OCI-LY7 (cell line): ENCODE data around the gene TCAP.

Experiments
- CTCF ChIP-seq: fragments of 200-600 bp; sonication (generic); conservative IDR thresholded peaks from 2 replicates; pipeline ENCODE4 v1.5.1; 2014; ENCODE audit warnings: mild to moderate bottlenecking, antibody characterized with exemption, low read length, moderate library complexity, mixed read lengths
- EZH2phosphoT487 ChIP-seq: fragments of 200-600 bp; sonication (generic); IDR thresholded peaks from 2 replicates; pipeline ENCODE4 v1.6.1; 2018; ENCODE audit warnings: low read depth, borderline replicate concordance, mild to moderate bottlenecking, mixed run types, antibody characterized with exemption, low read length, moderate library complexity, mixed read lengths

- no peak for TF ChIP-seq CTCF
- TF ChIP-seq EZH2phosphoT487, result no peak
Measured at GRCh38 chr17:39642291-39643074, 22.7 kb upstream of the TCAP start.
